PFSK-1 (cell line): ENCODE data around the gene KCNK3.

ENCODE experiments used
- POLR2AphosphoS5 ChIP-seq: IDR thresholded peaks from 2 replicates; pipeline ENCODE4 v1.6.1; 2012; ENCODE audit warnings: low read depth, mild to moderate bottlenecking, control low read depth, low read length, moderate library complexity
- REST ChIP-seq, 2 experiments: IDR thresholded peaks; 2 replicates each; pipeline versions ENCODE4 v1.6.1 to v1.8.0; 2011 to 2012; ENCODE audit warnings: low read depth in 2 of 2, low read length in 2 of 2, control low read depth in 1 of 2, inconsistent platforms in 1 of 2, mild to moderate bottlenecking in 1 of 2, moderate library complexity in 1 of 2; ENCODE audit not compliant: insufficient read depth in 1 of 2

GRCh38 chr2:26670931-26671460, 21.5 kb upstream of the KCNK3 start:
- TF ChIP-seq POLR2AphosphoS5: no peak
- no peak for TF ChIP-seq REST (IDR thresholded peaks at IDR 0.05; ENCODE audit: insufficient read depth in 1 of 2, low read depth in 2 of 2, low read length in 2 of 2)
